ENCODE measurements around the gene TNRC18.
"Not testable (repeated sequence)": the region's sequence is repeated elsewhere in the genome, so short reads cannot be mapped to it uniquely, and the experiment has no call there.

The TNRC18 gene

GRCh38 chr7:5260530-5261068 lies 163.0 kb downstream of the TNRC18 start:
- DNase-seq = not testable (repeated sequence)

Data from COR-L47 (cell line).